T-helper 9 cell (primary cell): ENCODE measurements around the gene BANP.
"Not testable (repeated sequence)": the region's sequence is repeated elsewhere in the genome, so short reads cannot be mapped to it uniquely, and the experiment has no call there.

Experiments used
- DNase-seq: peaks from one replicate; pipeline ENCODE4 v3.0.0-alpha.2; 2020

BANP gene

DNA sequence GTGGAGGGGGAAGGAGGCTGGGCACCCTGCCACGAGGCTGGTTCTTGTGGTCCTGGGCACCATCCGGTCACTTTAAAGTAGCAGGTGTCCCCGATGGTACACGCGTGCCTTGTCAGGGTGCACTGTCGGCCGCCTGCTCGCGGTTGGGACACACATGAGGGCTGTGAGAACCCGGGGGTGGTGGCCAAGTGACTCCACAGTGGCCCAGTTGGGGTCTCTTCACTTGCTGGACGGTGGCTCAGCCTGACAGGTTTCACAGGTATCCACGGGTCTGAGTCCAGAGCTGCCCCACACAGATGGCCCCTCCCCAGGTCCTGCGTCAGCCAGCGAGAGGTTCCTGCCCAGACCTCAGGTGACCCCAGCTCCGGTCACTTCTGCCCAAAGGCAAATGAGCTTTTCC lies 137.8 kb downstream of the BANP start:
- not testable (repeated sequence) for DNase-seq

DNA sequence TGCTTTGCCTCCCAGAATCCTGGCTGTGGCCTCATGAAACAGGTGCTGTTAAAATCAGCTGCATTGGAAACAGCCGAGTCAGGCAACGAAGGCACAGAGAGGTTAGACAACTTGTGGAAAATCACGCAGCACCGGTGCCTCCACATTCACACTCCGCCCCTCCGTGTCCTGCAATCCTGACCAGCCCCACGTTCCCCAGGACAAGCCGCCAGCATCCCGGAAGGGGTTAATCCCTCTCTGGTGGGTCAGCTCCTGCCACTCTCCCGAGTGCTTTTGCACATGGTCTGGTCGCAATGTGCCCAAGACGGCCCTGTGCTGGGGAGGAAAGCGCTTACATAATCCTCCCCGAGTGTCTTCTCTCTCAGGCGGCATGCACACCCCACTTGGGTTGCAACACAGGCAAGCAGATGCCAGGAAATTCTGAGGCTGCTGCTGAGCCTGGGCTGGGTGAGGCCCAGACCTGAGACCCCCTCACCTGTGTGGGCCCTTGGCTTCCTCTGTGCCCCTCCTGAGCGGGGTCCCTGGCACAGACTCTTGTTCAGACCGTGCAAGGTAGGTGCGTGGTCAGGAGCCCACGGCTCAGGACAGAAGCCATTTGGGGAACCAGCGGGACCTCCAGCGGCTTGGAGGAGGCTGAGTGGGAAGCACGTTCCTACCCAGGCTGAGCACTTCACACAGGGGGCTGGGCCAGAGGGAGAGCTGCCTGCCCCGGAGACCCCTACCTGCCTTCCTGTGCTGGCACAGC lies 138.6 kb downstream of the BANP start:
- not testable (repeated sequence) for DNase-seq

DNA sequence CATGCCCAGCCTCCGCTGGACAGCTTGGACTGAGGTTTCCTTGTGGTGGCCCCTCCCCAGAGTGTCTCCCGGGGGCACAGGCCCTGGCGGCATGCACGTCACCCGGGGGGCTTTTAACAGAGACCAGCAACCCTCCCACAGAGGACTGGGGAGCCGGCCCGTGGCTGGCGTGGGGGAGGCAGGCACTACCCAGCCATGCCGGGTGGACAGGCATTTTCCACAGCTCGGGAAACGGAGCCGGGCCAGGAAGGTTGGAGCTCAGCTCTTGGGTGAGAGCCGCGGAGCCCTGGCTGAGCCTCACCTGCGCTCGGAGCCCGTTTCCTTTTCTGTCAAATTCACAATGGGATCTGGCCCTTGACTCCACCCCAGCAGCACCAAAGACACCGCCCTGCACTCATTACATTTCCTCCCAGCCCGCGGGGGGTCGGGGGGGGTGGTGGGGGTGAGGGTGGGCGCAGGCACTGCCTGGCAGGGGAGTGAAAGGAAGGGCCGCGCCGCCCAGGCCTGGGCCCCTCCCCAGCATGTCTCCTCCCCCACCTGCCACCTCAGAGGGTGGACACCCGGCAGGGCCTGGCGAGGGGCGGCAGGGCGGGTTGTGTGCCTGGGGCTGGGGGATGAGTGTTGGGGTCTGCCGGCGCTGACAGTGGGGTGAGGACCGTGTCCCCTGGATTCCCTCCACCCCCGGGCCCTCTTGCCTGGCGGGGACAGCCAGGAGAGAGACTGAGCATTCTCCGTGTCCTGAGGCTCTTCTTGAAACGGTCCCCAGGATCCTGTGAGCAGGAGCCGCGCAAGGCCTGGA lies 139.3 kb downstream of the BANP start:
- not testable (repeated sequence) for DNase-seq

DNA sequence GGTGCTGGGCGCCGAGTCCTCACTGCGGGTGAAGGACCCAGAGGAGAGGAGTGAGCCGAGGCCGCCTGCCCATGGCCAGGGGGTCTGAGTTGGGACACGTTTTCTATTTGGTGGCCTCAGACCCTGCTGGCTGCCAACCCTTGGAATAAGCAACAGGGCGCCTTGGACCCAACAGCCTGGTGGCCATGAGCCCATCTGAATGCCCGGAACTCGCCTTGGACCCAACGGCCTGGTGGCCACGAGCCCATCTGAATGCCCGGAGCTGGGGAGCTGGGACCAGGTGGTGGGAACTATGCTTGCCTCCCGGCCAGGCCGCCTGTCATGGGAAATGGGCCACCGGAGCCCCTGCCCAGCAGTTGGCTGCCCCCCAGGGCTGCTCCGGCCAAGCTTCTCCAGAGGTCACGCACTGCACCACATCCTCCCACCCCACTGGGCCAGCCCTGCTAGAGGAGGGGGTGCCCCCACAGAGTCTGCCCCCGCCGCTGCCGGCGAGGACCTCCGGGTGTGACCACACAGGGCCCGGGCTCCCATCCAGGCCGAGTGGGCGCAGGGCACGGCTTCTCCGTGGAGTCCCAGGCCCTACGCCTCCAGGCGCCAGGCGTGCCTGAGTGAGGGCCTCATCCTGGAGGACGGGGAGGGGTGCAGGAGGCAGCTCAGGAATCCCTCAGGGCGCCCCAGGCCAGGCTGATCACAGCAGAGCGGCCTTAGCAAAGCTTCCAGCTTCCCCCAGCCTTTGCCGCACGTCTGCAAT lies 140.2 kb downstream of the BANP start:
- not testable (repeated sequence) for DNase-seq

DNA sequence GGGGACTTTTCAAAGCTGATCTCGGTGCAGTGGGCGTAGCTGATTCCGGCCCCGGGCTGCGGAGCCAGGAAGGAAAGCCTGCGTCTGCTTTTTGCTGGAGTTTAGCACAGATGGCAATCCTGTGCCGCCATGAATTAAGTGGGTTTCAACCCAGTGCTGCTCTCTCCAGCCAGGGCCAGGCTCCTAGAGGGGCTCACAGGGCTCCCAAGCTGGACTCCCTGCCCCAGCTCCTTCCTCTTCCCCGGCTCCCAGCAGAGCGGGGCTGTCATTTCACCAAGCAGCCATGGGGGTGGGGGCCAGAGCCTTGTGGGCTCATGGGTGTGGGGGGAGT lies 140.7 kb downstream of the BANP start:
- not testable (repeated sequence) for DNase-seq

DNA sequence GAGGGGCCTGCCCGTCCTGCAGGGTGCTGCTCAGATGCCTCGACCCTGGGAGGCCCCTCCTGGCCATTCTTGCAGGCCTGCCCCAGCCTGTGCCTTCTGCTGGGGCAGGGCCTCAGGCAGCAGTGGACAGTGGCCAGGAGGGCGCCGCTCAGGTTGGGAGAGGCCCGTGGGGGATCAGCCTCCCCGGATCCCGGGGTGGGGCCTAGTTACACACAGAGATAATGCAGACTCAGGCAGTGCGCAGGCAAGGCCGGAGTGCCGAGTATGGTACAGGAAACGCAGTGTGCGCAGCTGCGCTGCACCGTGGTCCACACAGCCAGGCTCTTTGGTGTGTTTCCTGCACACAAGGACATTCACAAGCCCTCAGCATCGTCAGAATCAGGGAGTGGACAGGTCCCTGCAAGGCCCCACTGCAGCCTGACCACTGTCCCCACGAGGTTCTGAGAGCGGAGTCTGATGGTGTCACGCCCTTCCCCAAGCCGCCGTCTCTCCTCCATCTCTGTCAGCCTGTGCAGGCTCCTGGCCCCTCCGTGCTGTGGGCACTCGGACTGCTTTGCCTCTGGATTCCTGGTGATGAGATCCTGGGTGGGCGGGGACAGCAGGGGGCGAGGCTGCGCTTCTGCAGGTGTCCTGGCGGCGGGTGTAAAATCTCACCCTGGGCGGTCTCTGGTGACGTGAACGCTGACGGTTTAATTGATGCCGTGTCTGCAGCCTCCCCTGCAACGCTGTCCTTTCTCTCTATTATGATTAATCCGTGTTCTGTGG lies 141.7 kb downstream of the BANP start:
- not testable (repeated sequence) for DNase-seq

DNA sequence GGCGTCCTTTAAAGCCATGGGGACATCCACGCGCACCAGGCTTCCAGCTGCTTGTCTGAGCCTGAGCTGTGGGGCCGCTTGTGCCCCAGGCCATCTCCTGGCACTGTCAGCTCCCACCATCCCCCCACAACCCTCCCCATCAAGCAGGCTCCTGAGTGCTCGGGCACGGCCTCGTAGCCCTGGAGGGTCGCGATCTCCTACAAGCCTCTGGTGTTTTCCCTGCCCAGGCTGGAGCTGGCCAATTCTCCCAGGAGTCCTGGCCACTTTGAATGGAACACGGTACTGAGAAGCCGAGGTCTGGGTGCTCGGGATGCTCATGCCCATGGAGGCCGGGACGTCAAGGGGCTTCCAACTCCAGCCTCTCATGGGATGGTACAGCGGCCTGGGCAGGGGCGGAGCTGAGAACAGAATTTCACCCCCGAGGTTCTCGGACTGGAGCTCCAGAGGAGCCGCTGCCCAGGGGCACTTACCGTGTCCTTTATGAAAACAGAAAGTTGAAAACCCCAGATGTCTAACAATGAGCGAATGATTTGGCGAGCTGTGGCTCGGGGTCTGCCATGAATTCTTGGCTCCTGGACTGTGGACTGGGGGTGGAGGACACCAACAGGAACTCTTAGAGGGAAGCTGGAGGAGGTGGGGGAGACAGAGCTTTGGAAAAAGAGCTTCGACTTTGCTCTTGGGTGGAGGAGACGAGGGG lies 142.5 kb downstream of the BANP start:
- DNase-seq = not testable (repeated sequence)

DNA sequence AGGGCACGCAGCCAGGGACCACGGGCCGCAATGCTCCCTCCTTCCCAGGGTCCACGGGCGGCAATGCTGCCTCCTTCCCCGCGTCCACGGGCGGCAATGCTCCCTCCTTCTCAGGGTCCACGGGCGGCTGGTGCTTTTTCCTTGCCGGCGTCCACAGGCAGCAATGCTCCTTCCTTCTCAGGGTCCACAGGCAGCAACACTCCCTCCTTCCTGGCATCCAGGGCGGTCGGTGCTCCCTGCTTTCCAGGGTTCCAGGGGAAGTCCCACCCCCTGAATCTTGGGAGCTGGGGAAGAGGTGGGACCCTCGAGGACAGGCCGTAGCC lies 143.0 kb downstream of the BANP start:
- DNase-seq = not testable (repeated sequence)

DNA sequence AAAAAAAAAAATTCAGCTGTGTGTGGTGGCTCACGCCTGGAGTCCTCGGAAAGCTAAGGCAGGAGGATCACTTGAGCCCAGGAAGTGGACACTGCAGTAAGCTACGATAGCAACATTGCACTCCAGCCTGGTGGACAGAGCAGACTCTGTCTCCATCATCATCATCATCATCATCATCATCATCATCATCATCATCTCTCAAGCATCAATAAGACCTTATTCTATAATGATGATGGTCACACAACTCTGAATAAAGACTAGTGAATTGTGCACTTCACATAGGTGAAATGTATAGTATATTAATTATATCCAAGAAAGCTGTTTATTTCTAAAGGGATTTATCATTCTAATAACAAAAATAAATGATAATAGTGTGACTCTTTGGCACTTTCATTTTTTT lies 143.7 kb downstream of the BANP start:
- not testable (repeated sequence) for DNase-seq

DNA sequence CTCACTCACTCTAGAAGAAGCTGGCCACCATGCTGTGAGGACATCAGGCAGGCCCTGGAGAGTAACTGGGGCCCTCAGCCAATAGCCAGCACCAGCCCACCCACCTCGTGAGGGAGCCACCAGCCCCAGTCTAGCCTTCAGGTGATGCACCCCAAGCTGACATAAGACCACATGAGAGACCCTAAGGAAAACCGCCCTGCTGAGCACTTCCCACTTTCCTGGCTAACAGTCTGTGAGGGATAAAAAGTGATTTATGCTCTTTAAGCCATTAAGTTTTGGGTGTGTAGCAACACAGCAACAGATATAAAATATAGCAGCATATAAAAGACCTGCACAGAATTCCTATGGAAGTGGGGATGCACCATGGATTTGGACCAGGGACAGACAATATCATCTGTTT lies 145.4 kb downstream of the BANP start:
- DNase-seq = not testable (repeated sequence)

DNA sequence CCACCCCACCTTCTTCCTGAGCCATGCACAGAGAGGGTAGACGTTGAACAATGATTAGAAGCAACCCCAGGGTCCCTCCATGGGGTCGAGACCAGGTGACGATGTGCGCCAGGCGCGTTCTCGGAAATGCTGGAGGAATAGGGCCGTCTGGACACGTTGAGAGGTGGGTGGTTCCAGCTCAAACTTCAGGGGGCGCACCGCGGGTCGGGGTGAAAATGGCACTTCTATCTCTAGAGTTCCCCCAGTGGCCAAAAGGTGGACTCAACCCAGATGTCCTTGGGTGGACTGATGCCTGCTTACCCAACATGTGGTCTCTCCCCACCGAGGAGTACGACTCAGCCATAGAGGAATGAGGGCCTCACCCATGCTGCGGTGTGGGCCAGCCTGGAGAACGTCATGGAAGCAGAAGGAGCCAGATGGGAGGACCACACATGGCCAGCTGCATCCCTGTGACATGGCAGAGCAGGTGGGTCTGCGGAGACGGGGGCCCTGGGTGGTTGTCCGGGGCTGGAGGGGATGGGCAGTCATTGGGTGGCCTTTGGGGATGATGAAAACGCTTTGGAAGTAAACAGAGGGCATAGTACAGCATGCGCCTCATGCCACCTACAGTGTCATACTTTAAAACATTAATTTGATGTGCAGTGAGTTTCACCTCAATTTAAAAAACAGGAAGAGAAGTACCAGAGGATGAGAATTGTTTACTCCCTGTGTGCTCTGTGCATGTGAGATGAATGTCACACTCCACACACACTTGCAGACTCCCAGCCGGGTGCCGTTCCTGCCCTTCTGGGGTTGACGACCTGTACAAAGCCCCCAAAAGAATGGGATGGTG lies 147.7 kb downstream of the BANP start:
- DNase-seq = not testable (repeated sequence)

DNA sequence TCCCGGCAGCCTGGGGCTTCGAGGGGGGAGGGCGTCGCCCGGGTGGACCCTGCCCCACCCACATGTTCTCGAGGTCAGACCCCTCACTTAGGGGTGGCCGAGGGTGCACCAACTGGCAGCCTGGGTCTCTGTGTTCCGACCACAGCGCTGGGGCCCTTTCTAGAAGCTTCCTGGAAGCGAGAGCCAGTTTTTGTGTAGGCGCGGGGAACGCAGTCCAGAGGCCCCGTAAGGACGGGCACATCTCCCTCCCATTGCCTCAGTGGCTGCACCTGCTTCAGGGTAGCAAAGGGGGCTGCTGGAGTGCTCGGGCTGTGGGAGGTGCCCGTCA lies 148.3 kb downstream of the BANP start:
- DNase-seq = no peak

DNA sequence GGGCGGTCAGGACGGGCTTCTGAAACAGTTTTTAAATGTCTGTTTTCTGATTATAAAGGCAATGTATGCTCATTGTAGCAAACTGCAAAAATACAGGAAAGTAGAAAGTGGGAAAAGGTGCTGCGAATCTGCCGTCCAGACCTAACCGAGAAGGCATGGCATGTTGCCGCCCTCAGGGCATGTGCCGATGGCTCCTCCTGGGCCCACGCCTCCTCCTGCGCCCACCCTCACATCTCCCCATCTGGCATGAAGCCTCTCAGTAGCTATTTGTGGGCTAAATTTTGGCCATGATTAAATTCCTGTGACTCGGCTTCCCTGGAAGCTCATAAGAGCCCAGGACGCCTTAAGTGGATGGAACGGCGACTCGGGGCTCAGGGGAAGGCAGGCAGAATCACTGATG lies 148.7 kb downstream of the BANP start:
- DNase-seq = not testable (repeated sequence)

DNA sequence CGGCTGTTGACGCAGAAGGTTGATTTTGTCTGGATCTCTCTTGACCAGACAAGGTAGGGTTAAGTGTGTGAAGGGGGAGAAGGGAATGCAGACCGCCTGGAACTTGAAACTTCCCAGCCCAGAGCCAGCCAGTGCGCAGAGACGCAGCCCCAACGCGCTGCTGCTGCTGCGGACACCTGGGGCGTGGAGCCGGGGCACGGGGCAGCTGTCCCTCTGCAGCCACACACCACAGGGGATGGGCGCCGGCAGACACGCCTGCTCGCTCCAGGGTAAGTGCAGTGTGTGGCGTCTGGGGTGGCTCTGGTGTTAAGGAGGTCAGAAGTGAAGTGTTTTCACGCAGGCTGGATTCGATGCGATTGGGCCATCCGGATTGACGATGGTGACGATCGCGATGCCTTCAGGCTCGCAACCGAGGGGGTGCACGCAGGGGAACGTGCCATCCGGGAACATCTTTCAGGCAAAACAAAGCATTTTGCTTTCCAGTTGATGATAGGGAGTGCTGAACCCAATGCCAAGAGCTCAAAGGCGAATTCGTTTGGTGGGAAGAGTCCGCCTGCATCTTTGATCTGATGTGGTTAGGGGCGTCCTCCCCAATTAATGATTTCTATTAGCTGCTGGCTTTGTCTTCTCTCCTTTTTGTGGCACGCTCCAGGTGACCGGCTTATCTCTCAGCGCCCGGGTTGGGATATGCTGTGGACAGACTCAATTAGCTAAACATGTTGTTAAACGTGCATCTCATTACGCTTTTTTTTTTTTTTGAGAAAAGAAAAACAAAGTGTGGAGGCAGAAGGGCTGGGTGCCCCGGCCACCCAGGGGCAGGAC lies 149.8 kb downstream of the BANP start:
- DNase-seq = not testable (repeated sequence)

DNA sequence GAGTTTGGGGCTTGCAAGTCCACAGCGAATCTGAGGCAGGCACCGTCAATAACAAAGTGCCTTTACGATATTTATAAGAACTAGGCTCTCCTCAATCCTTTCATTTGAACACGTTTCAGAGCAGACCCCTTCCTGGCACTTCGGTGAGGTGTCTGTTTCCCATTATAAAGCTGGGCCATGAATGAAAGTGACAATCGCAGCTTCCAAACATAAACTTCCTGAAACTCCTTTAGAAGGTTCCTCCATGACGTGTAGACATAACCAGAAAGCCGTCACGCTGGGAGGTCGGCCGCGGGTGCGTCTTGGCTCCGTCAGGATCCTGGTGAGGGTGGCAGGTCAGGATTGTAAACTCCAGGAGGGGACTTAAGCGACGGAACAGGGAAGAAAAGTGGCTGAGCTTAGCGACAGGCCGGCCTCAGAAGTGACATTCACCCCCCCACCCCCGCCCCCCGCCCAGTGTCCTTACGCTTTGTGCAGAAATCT lies 150.4 kb downstream of the BANP start:
- DNase-seq = not testable (repeated sequence)

DNA sequence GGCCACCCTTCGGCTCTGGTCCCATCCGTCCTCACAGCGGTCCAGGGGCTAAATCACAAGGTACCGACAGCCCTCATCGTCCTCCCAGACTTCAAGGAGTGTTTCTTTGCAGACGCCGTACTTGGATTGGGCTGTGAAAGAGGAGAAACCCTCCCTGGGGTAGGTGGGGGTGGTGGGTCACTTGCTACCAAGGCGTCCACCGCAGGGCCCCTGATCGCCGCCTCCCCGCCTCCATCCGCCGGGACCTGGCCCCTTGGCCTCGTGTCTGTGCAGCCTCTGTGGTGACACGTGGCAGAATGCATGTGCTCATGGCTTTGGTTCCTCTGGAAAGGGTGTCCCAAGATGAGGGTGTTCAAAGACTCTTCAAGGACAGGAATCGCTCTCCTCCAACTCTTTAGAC lies 151.4 kb downstream of the BANP start:
- DNase-seq = no peak

DNA sequence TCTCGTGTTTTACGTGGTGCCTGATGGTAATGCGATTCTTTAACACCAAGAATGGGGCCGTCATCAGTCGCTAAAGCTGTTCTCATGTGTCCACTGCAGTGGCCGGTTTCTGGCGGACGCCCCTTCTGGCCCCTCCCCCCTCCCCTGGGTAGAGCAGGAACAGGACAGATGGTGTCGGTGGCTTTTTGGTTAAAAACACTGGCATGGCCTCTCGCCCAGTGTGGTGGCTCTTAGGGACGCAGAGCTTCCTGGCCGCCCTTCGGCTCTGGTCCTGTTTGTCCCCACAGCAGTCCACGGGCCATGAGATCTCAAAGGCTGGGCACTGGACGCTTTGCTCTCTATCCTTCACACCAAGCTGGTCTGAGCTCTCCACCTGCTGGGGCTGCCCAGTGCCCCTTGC lies 151.8 kb downstream of the BANP start:
- DNase-seq = no peak

DNA sequence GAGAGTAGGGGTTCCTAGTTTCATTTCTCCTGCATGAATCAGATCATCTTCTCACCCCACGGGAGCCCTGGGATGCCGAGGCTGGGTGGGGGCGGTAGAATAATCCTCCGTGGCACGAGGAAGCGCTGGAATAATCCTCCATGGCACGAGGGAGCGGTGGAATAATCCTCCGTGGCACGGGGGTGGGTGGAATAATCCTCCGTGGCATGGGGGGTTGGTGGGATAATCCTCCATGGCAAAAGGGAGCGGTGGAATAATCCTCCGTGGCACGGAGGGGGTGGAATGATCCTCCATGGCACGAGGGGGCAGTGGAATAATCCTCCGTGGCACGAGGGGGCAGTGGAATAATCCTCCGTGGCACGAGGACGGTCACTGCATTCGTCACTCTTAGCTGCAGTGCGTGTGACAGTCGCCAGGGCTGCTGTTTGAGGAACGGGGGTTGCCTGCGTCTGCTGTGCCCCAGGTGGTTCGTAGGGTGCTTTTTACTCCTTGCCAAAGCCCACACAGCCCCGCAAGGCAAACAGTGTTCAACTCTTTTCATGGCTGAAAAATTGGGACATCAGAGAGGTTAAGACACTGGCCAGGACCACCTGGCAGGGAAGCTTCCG lies 152.5 kb downstream of the BANP start:
- DNase-seq = no peak

DNA sequence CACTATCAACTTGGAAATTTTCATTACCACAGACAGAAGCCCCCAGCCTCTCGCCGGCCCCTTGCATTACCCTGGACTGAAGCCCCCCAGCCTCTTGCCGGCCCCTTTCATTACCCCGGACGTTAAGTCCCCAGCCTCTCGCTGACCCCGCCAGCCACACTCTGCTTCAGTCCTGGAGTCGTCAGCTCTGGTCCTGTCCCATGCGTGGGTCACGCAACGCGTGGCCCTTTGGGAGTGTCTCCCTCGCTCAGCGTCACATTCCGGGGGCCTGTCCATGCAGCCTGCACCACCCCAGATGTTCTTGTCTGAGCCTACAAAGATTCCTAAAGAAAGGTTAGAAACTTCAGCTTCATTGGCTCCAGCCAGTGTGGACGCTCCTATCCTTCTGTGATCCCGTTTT lies 153.1 kb downstream of the BANP start:
- not testable (repeated sequence) for DNase-seq

DNA sequence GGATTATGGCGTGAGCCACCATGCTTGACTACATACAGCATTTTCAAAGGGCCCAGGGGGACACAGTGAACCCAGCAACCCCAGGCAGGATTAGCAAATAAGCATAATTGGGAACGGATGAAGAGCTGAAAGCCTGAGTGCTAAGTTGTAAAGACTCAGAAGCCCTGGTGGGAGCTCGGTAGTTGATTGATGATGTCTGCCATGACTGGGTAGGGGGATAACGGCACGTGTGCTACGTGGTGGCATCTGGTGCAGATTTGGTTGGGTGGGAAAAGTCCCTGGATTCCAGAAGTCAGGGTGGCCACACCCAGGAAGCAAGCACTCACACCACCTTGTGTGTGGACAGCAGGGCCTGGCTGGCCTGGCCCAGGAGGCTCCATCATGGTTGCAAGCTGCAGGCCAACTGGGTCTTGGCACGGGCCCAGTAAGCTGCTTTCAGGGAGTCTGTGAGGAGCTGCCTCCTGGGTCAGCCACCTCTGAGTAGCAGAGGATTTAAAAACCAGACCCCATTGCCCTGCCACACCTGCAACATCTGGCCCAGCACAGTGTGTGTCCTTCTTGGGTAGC lies 154.4 kb downstream of the BANP start:
- not testable (repeated sequence) for DNase-seq
